Activated CD4-positive, CD25-positive, alpha-beta regulatory T cell treated with anti-CD3 and anti-CD28 coated beads, Interleukin-2, amount 50 U/mL, for 24 hours (primary cell): ENCODE data around the gene CCDC13.
"Not testable (repeated sequence)": the region's sequence is repeated elsewhere in the genome, so short reads cannot be mapped to it uniquely, and the experiment has no call there.

Experiments
- ATAC-seq, 2 donors: fragments of 150-1000 bp; cut with Tn5 transposase; one replicate each; pipeline ENCODE4 v1.10.0; 2021; ENCODE audit warnings: mild to moderate bottlenecking in 1 of 2, moderate library complexity in 1 of 2

CCDC13 gene, protein sequence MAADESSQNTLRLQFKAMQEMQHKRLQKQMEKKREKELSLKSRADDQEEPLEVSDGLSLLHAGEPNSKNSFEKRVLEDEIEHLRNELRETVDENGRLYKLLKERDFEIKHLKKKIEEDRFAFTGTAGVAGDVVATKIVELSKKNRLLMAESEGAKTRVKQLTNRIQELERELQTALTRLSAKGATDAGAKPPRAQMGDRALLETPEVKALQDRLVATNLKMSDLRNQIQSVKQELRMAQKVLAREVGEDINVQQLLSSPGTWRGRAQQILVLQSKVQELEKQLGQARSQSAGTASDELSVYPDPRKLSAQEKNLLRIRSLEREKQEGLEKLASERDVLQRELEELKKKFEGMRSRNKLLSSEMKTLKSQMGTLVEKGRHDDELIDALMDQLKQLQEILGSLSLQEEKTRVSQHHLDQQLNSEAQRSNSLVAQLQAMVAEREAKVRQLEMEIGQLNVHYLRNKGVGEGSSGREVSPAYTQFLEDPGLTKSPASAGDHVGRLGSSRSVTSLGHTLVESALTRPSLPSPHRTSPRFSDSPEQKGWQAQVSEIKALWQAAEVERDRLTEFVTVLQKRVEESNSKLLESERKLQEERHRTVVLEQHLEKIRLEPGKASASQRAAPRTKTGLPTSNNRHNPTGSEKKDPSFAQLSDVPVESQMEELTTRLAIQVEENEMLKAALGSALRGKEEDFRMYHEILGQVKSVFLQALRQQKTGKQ

DNA sequence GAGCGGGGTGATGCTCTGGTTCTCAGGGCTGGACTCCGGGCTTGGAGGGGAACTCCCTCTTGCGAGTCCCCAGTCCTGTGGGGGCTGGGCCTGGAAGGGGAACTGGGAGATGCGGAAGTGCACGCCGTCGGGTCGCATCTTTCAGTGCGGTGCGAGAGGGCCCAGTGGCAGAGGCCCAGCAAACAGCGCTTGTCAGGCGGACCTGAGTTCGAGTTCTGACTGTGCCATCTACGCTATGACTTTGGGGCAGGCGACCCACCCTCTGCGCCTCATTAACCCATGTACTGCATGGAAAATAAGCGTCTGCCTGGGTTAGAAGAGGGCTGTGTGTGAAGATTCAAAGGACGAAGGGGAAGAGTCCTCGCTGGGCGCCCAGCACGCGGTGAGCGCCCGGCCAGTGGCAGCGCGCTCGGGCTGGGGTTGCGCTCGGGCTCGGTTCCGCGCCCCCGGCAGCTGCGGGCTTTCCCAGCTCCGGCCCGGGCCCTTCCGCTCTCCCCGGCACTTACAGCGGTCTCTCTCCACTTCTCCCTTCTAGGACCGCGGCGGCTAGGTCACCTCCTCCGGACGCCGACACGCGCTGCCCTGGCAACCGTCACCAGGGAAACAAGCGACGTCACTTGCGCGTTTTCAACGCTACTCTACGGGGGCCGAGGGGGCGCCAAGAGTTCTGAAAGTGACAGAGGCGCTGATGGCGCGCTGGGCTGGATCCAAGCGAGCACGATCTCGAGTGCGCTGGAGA, at the start of gene CCDC13:
CCDC13 (minus strand) TSS at position 584 of the 739 bp plus-strand sequence. CDS start 14,908 bp downstream, outside the sequence.
- peak; percentile 94 to 95 for ATAC-seq

DNA sequence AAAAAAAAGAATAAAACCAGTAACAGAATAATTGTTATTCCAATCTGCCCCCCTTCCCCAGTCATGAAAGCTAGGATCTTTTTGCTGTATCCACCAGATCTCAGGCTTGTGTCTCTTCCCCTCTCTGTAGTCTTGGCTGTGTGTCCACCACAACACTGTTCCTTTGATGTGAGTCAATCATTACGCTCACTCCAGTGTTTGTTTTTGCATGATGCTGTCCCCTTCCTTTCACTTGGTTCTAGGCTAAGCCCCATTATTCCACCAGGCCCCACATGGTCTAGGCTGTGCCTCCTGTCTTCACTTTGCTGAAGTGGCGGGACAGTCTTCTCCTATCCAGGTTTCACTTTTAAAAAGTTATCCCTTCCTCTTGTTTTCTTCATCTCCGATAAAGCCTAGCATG, 49.8 kb upstream of the CCDC13 start:
- ATAC-seq = no peak

DNA sequence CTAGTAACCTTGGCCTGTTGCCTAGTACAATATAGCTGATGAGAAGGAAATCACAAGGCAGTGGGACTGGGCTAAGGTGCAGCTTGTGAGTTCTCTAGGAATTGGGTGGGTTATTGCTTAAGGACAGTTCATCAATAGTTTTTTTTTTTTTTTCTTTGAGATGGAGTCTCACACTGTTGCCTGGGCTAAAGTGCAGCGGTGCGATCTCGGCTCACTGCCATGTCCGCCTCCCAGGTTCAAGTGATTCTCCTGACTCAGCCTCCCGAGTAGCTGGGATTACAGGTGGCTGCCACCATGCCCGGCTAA, 47.6 kb upstream of the CCDC13 start:
- ATAC-seq = no peak

DNA sequence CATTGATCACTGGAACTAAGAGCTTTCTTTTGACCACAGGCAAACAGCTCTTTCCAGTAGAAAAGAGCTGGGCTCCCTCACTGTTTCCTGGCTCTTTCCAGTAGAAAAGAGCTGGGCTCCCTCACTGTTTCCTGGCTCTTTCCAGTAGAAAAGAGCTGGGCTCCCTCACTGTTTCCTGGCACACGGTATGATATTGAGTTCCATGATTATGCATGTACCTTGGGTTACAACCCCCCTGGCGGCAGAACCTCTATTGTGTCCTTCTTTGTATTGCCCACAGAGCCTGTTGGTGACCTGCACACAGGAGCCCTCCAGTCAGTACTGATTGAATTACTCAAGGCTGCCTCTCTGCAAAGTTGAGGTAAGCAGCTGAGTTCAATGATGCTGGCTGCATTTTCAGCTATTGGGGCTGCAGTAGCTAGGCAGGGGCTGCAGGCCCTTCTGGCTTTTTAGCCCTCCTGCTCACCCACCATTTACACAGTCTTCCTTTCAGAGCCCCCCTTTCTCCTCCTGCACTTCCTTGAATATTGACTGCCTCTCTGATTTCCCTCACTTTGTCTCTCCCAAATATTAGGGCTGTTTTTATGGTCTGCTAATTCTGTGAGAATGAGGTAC, 46.4 kb upstream of the CCDC13 start:
- ATAC-seq = no peak

DNA sequence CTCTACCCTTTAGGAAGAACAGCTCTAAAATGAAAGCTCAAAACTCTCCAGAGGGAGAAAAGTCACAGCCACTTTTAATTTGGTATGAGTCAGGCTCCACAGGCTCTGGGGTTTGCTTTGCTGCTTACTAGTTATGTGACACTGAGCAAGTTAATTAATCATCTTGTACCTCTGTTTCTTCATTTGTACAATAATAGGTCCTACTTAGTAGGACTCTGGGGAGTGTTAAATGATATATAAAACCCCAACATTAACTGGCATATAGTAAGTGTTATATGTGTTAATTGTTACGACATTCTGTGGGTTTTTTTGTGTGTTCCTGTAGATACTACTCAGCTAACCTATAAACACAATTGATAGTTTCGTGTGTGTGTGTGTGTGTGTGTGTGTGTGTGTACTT, 42.8 kb upstream of the CCDC13 start:
- ATAC-seq = no peak

DNA sequence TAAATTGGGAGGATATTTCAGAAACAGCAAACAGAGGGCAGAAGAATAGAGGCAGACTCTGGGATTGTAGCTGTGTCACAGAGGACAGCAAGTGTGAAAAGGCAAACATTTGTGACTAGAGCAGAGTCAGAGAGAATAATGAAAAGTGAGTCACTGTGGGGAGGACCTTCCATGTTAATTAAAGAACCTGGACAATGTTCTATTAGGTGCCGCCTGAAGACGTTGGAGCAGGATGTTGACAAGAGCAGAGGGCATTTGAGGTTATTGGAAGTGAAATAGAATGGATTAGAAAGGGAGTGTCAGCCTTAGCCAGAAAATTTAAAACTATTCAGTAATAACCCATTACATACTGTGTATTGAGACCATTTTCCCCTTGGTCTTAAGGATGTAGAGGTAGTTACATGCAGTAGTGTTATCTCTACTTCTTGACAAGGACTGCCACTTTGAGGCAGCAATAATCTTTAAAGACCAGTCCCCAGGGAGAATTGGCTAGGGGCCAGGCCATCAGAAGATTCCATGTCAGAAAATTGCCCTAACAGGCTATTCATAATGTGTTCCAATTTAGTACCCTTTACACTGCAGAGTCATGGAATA, 42.0 kb upstream of the CCDC13 start:
- no peak for ATAC-seq

DNA sequence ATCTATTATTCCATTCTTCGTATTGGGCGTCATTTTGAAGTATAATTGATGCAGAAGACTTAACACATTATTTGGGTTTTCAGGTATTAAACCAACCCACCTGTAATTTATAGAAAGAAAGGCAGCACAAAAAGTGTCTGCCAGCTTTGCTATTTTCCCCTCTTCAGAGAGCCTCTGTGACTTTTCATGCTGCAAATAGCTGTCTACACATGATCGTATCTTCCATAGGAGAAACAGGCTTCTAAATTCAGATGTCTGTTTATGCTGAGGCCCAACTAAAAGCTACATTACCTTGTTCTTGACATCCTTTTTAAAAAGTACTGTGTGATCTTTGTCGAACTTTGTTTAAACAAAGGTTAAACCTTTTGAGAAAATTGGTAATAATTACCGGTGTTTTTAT, 41.2 kb upstream of the CCDC13 start:
- no peak for ATAC-seq

DNA sequence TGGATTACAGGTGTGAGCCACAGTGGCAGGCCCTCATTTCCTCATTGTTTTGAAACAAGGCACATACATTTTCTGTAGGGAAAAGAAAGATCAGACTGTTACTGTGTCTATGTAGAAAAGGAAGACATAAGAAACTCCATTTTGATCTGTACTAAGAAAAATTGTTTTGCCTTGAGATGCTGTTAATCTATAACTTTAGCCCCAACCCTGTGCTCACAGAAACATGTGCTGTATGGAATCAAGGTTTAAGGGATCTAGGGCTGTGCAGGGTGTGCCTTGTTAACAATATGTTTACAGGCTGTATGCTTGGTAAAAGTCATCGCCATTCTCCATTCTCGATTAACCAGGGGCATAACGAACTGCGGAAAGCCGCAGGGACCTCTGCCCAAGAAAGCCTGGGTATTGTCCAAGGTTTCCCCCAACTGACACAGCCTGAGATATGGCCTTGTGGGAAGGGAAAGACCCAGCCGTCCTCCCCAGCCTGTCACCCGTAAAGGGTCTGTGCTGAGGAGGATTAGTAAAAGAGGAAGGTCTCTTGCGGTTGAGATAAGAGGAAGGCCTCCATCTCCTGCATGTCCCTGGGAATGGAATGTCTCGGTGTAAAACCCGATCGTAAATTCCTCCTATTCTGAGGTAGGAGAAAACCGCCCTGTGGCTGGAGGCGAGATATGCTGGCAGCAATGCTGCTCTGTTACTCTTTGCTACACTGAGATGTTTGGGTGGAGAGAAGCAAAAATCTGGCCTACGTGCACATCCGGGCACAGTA, 38.2 kb upstream of the CCDC13 start:
- ATAC-seq = not testable (repeated sequence)

DNA sequence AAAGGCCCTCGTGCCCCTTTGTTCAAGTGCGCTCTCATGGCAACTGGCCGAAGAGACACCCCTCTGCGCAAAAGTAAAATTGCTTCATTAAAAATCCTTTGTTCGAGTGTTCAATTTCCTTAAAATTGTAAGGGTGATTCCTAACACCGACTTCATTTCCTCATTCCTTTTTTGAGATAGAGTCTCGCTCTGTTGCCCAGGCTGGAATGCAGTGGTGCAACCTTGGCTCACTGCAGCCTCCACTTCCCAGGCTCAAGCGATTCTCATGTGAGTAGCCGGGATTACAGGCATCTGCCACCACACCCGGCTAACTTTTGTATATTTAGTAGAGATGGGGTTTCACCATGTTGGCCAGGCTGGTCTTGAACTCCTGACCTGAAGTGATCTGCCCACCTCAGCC, 37.7 kb upstream of the CCDC13 start:
- not testable (repeated sequence) for ATAC-seq

DNA sequence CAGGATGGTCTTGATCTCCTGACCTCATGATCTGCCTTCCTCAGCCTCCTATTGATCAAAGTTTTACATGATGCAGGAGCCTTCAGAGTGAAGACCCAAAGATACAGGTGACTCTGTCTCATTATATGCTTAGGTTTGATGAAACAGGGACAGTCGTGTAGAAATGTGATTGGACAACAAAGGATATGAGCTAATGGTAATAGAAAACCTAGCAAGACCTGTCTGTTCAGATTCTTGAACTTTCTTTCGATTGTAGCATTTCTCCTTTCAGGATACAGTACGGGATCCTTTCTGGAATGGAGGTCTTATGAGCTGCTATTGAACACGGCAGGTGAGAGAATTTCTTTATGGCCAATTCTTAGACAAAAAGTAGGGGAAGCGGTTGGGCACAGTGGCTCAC, 36.1 kb upstream of the CCDC13 start, which contains the start of gene ACKR2:
ACKR2 (plus strand) TSS at position 244 of the 400 bp plus-strand sequence. CDS start 55,058 bp downstream, outside the sequence.
- ATAC-seq = no peak

DNA sequence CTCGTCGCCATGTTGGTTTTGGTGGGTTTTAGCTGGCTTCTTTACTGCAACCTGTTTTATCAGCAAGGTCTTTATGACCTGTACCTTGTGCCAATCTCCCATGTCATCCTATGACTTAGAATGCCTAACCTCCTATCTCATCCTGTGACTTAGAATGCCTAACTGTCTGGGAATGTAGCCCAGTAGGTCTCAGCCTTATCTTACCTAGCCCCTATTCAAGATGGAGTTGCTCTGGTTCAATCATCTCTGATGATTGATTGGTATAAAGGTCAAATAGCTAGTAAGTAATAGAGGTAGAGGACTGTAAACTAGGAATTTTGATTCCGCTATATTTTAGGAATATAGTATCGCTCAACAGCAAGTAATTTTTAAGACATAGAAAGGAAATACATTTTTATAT, 34.9 kb upstream of the CCDC13 start:
- ATAC-seq = no peak

DNA sequence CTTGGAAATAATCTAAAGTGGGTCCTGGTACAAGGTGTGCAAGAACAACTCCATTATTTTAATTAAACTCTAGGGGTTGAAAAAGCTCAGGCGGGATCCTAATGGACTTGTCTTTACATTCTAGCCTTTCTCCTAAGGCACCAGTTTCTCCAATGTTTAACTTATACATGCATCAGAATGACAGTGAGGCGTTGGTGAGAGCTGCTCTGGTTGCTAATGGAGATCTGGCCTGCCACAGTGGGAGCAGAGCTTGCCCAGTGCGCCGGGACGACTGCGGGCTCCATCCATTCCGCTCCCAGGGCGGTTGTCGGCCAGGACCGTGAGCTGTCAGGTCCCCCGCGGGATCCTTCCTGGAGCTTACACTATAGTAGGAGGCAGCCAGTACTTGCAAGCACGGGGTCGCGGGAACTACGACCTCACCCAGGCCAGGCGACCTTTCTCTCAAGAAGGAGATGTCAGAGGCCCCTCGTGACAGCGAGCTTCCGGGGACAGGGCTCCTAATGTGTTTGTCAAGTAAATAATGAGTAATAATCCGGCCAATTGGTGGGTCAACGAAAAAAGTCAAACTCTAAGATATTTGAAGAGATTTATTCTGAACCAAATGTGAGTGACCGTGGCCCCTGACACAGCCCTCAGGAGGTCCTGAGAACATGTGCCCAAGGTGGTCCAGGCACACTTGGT, 32.2 kb upstream of the CCDC13 start:
- ATAC-seq = no peak

DNA sequence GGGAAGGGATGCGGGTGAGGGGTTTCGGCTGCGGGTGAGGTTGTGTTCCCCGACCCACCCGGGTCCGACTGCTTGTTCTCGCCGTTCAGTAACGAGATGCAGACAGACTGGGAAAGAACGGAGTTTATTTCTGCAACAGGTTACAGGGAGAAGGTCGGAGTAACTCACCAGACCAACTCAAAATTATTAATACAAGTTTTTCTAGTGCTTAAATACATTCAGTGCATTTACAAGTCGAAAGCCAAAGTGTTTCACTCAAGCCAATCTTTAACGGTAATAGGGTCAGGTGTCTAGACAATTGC, 31.7 kb upstream of the CCDC13 start:
- no peak for ATAC-seq

DNA sequence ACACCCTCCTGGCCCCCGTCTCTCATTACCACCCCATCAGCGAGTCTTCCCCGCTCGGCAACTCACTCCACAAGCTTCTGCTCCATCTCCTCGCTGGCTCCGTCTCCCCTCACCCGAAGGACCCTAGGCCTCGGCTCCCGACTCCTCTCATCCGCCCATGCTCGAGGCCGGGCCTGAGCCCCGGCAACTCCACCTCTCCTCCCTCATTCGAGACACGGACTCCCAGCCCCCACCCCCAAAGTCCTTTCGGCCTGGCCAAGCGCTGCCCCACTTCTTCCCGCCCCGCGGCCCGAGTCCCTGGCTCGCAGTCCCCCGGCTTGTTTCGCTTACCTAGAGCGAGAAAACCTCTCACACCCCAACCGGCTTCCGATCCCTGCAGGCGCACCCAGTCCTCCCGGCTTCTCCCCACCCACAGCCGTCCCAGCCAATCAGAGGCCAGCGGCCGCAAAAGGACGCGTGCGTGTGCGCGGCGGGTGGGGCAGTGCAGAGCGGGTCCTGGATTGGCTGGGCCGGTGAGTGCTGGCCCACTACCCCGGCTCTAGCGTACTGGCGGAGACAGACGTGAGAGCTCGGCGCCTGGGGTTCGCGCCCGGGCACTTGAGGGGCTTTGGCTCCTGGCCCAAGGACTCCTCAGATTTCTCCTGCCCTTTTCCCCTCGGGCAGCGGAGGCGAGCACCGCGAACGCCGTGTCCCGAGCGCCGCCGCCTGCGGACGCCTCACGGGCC, 31.2 kb upstream of the CCDC13 start, which contains the start of gene HIGD1A:
HIGD1A (minus strand) TSS at position 385 of the 725 bp plus-strand sequence. CDS start 10,237 bp downstream, outside the sequence.
- ATAC-seq = peak; percentile 100

DNA sequence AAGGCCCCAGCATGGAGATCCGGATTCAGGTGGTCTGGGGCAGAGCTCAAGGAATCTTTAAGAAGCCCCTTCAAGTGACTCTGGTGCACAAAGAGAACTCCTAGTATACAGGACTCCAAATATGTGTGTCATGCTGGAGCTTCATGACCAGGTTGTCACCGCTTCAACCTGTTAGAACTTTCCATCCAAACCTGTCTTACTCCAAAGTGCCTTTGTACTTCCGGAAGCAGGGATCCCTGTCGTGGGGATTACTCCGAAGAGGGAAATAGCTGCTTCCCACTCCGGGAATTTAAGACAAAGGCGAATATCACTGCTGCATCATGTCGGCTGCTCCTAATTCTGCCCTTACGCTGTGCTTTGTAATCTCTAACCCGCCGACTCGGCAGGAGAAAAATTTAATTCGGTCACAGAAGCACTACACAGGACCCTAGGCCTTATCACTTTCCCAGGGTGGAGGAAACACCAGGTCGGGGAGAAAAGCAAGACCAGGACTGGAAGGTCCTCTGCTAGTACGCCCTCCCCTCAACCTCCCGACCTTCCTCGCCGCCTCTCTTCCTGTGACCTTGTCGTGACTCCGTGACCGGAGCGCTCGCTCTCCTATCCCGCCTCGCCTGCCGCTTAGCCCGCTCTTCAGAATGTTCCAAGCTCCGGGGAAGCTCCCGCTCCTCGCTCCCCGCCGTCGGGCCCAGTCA, 30.5 kb upstream of the CCDC13 start:
- peak; percentile 6 to 8 for ATAC-seq

DNA sequence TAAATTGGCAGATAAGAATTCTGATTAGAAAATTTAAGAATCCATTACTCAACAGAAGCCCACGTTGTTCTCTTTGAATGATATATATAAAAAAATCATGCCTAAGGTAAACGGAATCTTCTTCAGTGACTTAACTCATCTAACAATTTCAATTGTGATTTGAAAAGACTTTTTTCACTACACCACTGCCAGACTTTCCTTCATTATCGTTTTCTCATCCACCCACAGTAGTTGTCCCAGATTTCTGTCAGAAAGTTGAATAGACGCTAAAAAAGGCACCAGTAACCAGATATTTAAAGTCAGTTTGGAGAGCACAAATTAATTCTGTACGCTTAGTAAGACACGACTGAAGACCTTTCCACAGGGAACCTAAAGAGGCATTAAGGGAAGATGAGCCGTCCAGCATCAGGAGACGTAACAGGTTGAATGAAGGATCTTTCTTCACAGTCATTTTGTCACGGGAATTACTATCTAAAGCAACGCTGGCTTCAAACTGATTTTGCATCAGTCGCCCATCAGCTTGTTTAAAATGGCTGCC, 29.9 kb upstream of the CCDC13 start:
- ATAC-seq = no peak

DNA sequence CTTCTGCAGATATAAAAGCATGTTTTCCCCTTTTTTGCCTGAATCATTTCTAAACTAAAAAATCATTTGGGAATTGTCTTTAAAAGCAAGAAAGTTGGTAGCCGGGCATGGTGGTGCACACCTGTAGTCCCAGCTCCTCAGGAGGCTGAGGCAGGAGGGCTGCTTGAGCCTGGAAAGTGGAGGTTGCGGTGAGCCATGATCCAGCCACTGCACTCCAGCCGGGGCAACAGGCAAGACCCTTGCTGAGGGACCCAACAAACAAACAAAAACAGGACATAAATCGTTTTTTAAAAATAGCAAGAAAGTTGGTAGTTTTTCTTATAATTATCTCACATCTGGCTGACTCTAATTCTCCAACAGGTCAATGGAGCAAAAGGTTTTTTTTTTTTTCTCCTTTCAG, 28.7 kb upstream of the CCDC13 start:
- no peak for ATAC-seq

DNA sequence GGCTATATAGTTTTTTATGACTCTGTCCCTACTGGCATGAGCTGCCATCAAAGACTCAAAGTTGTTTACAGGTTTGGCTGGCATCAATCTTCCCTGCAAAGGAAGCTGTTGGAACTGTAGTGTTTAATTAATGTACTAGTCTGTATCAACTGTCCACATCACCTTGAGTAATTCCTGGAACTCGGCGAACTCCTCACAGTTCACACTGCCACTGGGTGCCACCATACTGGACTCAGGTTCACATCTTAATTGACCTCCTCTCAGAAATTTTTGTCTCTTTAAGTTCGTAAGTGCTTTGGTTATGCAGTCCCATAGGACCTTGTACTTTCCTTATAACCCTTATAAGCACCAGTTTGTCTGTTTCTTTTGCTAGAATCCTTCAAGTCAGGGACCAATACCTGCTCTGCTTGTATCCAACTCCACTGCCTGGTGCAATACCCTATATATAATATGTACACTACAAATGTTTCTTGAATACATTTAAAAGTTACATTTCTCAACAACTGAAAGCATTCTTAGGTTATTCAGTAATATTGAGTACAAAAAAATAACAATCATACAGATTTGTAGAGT, 28.1 kb upstream of the CCDC13 start:
- ATAC-seq = no peak

DNA sequence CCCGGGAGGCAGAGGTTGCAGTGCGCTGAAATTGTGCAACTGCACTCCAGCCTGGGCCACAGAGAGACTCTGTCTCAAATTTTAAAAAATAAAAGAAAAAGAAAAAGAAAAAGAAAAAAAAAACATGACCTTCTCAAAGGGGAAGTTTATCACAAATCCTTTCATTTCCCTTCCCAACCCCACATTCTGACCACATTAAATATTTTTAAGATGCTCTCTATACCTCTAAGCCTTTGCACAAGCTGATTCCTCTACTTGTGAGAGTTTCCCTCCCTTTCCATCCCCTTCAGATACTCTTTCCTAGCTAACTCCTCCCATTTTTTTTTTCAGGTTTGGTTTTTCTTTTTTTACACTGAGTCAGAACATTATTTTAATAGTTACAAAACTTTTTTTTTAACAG, 27.2 kb upstream of the CCDC13 start:
- no peak for ATAC-seq
